ENCODE results near the gene SOAT2.
"Not testable (repeated sequence)": the region's sequence is repeated elsewhere in the genome, so short reads cannot be mapped to it uniquely, and the experiment has no call there.

SOAT2 gene

GRCh38 chr12:53079226-53080117 is 23.8 kb upstream of the SOAT2 start, which contains the start of gene SPRYD3:
Gene SPRYD3 (minus strand): TSS chr12:53079390. CDS start chr12:53079333, 57 bp downstream.
- peak; percentile 91 to 93 for DNase-seq (ENCODE audit: extremely low read depth in 1 of 2, low read depth in 1 of 2)

- DNase-seq (ENCODE audit: extremely low read depth in 1 of 2, low read depth in 1 of 2) = no peak
Measured at GRCh38 chr12:53082637-53083175, 20.6 kb upstream of the SOAT2 start.

GRCh38 chr12:53086361-53086760 is 16.9 kb upstream of the SOAT2 start:
- no peak for DNase-seq (ENCODE audit: extremely low read depth in 1 of 2, low read depth in 1 of 2)

- DNase-seq (ENCODE audit: extremely low read depth in 1 of 2, low read depth in 1 of 2) = no peak
Measured at GRCh38 chr12:53090105-53090504, 13.2 kb upstream of the SOAT2 start.

- DNase-seq (ENCODE audit: extremely low read depth in 1 of 2, low read depth in 1 of 2) = no peak
Measured at GRCh38 chr12:53090554-53090953, 12.7 kb upstream of the SOAT2 start.

GRCh38 chr12:53091756-53092155 is 11.5 kb upstream of the SOAT2 start:
- DNase-seq (ENCODE audit: extremely low read depth in 1 of 2, low read depth in 1 of 2) = no peak

- no peak for DNase-seq (ENCODE audit: extremely low read depth in 1 of 2, low read depth in 1 of 2)
Measured at GRCh38 chr12:53093777-53094393, 9.4 kb upstream of the SOAT2 start.

GRCh38 chr12:53094394-53094787 is 8.9 kb upstream of the SOAT2 start:
- DNase-seq (ENCODE audit: extremely low read depth in 1 of 2, low read depth in 1 of 2) = no peak

- not testable (repeated sequence) for DNase-seq (ENCODE audit: extremely low read depth in 1 of 2, low read depth in 1 of 2)
Measured at GRCh38 chr12:53094796-53095595, 8.3 kb upstream of the SOAT2 start.

GRCh38 chr12:53095596-53095895 is 7.7 kb upstream of the SOAT2 start:
- not testable (repeated sequence) for DNase-seq (ENCODE audit: extremely low read depth in 1 of 2, low read depth in 1 of 2)

GRCh38 chr12:53096089-53096741 is 7.1 kb upstream of the SOAT2 start:
- DNase-seq (ENCODE audit: extremely low read depth in 1 of 2, low read depth in 1 of 2) = no peak

- DNase-seq (ENCODE audit: extremely low read depth in 1 of 2, low read depth in 1 of 2) = no peak
Measured at GRCh38 chr12:53096759-53097158, 6.5 kb upstream of the SOAT2 start.

- DNase-seq (ENCODE audit: extremely low read depth in 1 of 2, low read depth in 1 of 2) = no peak
Measured at GRCh38 chr12:53097207-53097563, 6.1 kb upstream of the SOAT2 start.

GRCh38 chr12:53097564-53098353 is 5.5 kb upstream of the SOAT2 start, which contains the start of gene IGFBP6:
Gene IGFBP6 (plus strand): TSS chr12:53097667. CDS start chr12:53097718, 51 bp downstream.
- DNase-seq (ENCODE audit: extremely low read depth in 1 of 2, low read depth in 1 of 2) = peak in 1 of 2 donors; percentile 28

- DNase-seq (ENCODE audit: extremely low read depth in 1 of 2, low read depth in 1 of 2) = no peak
Measured at GRCh38 chr12:53098354-53098981, 4.8 kb upstream of the SOAT2 start.

- DNase-seq (ENCODE audit: extremely low read depth in 1 of 2, low read depth in 1 of 2) = peak; percentile 68 to 84
Measured at GRCh38 chr12:53099071-53099882, 4.0 kb upstream of the SOAT2 start.

- DNase-seq (ENCODE audit: extremely low read depth in 1 of 2, low read depth in 1 of 2) = no peak
Measured at GRCh38 chr12:53100466-53101151, 2.7 kb upstream of the SOAT2 start.

GRCh38 chr12:53101266-53101665 is 2.0 kb upstream of the SOAT2 start:
- no peak for DNase-seq (ENCODE audit: extremely low read depth in 1 of 2, low read depth in 1 of 2)
